Measurements from ENCODE around the gene LDLRAD4. TPM values are rescaled to one million over a fixed set of nuclear protein-coding genes. Genes with fewer than 3 reads are reported as not detected.

The LDLRAD4 gene
- total RNA-seq, 1 donor from 2014 or later = 20.4 TPM

- no peak for TF ChIP-seq CTCF (IDR thresholded peaks at IDR 0.05)
- peak; percentile 44 for DNase-seq (ENCODE audit: extremely low spot score, unreplicated experiment)
- H3K27me3 Mint-ChIP-seq (ENCODE audit: unreplicated experiment) = peaks cover 4% of the 10 kb centered on the region
- no peak overlapping the region for H3K27ac Mint-ChIP-seq (ENCODE audit: unreplicated experiment)
- no peaks in the 10 kb centered on the region for H3K36me3 Mint-ChIP-seq (ENCODE audit: unreplicated experiment)
- H3K9me3 Mint-ChIP-seq (ENCODE audit: unreplicated experiment) = no peaks in the 10 kb centered on the region
- H3K4me3 Mint-ChIP-seq (ENCODE audit: unreplicated experiment) = no peak overlapping the region
- no peaks in the 10 kb centered on the region for H3K4me1 Mint-ChIP-seq (ENCODE audit: unreplicated experiment)
Measured at GRCh38 chr18:13572148-13572547, 353.6 kb downstream of the LDLRAD4 start.

- Mint-ChIP-seq H3K27ac (ENCODE audit: unreplicated experiment) (no peak overlapping the region), H3K4me1 (ENCODE audit: unreplicated experiment) (no peaks in the 10 kb centered on the region)
Measured at GRCh38 chr18:13572721-13573120, 354.2 kb downstream of the LDLRAD4 start.

GRCh38 chr18:13573750-13574149, 355.2 kb downstream of the LDLRAD4 start:
- H3K9me3 Mint-ChIP-seq (ENCODE audit: unreplicated experiment) = no peaks in the 10 kb centered on the region
- H3K4me3 Mint-ChIP-seq (ENCODE audit: unreplicated experiment) = no peak overlapping the region
- no peak overlapping the region for H3K27ac Mint-ChIP-seq (ENCODE audit: unreplicated experiment)
- no peaks in the 10 kb centered on the region for H3K36me3 Mint-ChIP-seq (ENCODE audit: unreplicated experiment)
- H3K4me1 Mint-ChIP-seq (ENCODE audit: unreplicated experiment) = no peaks in the 10 kb centered on the region
- no peak for TF ChIP-seq CTCF (IDR thresholded peaks at IDR 0.05)
- peak; percentile 62 for DNase-seq (ENCODE audit: extremely low spot score, unreplicated experiment)
- peaks cover 7% of the 10 kb centered on the region for H3K27me3 Mint-ChIP-seq (ENCODE audit: unreplicated experiment)

More at GRCh38 chr18:13572721-13573120, 354.2 kb downstream of the LDLRAD4 start:
- Mint-ChIP-seq H3K27me3 (ENCODE audit: unreplicated experiment) (peaks cover 7% of the 10 kb centered on the region), H3K9me3 (ENCODE audit: unreplicated experiment) (no peaks in the 10 kb centered on the region), H3K36me3 (ENCODE audit: unreplicated experiment) (no peaks in the 10 kb centered on the region), H3K4me3 (ENCODE audit: unreplicated experiment) (no peak overlapping the region)
- DNase-seq (ENCODE audit: extremely low spot score, unreplicated experiment) = peak; percentile 68
- TF ChIP-seq CTCF (IDR thresholded peaks at IDR 0.05) = no peak

GRCh38 chr18:13574355-13574754, 355.8 kb downstream of the LDLRAD4 start:
- H3K27ac Mint-ChIP-seq (ENCODE audit: unreplicated experiment) = no peak overlapping the region
- H3K9me3 Mint-ChIP-seq (ENCODE audit: unreplicated experiment) = no peaks in the 10 kb centered on the region
- H3K4me3 Mint-ChIP-seq (ENCODE audit: unreplicated experiment) = no peak overlapping the region
- peak; percentile 63 for DNase-seq (ENCODE audit: extremely low spot score, unreplicated experiment)
- peaks cover 7% of the 10 kb centered on the region for H3K27me3 Mint-ChIP-seq (ENCODE audit: unreplicated experiment)
- no peaks in the 10 kb centered on the region for H3K36me3 Mint-ChIP-seq (ENCODE audit: unreplicated experiment)
- H3K4me1 Mint-ChIP-seq (ENCODE audit: unreplicated experiment) = no peaks in the 10 kb centered on the region
- no peak for TF ChIP-seq CTCF (IDR thresholded peaks at IDR 0.05)

- Mint-ChIP-seq H3K27ac (ENCODE audit: unreplicated experiment) (no peak overlapping the region), H3K4me3 (ENCODE audit: unreplicated experiment) (no peak overlapping the region), H3K4me1 (ENCODE audit: unreplicated experiment) (no peaks in the 10 kb centered on the region), H3K9me3 (ENCODE audit: unreplicated experiment) (no peaks in the 10 kb centered on the region), H3K36me3 (ENCODE audit: unreplicated experiment) (no peaks in the 10 kb centered on the region), H3K27me3 (ENCODE audit: unreplicated experiment) (peaks cover 7% of the 10 kb centered on the region)
- TF ChIP-seq CTCF (IDR thresholded peaks at IDR 0.05) = no peak
- no peak for DNase-seq (ENCODE audit: extremely low spot score, unreplicated experiment)
Measured at GRCh38 chr18:13574761-13575160, 356.2 kb downstream of the LDLRAD4 start.
